ENCODE results near the gene STXBP6.
A peak's percentile ranks its signal among the peaks of the same experiment; 100 is the strongest.

The STXBP6 gene

DNA sequence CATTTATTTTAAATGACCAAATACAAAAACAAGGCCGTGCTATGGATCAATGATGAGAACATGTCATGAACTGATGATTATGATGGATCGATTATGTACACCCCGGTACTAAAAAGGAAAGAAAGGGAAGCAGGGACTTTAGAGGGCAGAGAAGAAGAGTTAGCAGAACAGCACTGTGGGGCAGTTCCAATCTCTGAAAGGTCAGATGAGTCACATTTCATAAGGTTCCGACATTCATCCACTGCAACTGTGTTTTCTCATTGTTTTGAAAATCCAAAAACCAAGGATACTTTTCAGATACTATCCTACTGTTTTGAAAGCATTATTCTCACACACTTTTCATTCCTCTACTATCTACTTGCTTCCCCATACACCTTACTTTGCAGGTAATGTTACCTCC is 169.3 kb downstream of the STXBP6 start:
- DNase-seq, result no peak

DNA sequence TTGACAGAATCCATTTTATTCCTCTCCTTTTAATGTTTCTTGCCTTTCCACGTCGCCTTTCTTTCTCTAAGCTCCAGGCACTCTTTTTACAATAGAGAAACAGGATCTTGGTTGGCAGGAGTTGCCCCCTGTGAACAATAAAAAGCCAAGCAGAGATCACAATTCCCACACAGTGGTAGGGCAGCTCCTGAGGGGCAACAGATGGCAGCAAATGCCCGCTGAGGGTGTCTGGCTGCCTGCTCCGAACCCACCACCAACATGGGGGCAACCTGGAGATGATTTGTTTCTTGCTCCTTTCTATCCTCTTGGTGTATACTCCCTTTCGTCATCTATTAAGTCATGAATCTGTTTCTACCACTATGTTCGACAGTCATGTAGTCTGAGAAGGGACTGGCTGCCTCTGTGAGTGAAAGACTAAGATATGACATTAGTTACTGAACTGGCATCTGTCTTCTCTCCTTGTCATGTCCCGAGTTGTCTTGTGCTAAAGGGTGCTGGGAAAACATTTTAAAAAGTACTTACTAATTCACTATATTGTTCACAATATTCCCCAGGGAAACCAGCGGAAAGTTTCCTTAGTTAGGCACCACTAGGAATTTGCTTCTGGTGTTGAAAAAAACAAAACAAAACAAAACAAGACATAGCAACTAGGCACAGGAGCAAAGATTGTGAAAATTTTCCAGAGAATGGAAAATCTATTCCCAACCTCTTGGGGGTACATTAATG is 170.1 kb downstream of the STXBP6 start:
- no peak for DNase-seq

DNA sequence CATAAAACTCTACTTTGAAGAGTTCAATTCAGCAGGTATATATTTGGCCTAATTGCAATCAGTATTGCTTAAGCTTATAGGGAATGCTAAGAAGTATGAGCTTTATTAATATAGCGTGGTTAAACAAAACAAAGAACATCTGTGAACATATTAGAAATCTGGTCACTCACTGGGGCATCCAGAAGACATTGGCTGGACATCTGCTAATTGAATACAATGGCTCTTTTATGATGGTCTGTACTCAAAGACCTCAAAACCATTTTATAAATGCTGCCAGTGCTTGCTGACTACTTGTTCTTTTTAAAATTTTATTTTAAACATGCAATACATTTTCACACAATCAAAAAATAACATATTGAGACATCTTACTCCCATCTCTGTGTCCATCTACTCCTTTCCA is 173.0 kb downstream of the STXBP6 start:
- no peak for DNase-seq

DNA sequence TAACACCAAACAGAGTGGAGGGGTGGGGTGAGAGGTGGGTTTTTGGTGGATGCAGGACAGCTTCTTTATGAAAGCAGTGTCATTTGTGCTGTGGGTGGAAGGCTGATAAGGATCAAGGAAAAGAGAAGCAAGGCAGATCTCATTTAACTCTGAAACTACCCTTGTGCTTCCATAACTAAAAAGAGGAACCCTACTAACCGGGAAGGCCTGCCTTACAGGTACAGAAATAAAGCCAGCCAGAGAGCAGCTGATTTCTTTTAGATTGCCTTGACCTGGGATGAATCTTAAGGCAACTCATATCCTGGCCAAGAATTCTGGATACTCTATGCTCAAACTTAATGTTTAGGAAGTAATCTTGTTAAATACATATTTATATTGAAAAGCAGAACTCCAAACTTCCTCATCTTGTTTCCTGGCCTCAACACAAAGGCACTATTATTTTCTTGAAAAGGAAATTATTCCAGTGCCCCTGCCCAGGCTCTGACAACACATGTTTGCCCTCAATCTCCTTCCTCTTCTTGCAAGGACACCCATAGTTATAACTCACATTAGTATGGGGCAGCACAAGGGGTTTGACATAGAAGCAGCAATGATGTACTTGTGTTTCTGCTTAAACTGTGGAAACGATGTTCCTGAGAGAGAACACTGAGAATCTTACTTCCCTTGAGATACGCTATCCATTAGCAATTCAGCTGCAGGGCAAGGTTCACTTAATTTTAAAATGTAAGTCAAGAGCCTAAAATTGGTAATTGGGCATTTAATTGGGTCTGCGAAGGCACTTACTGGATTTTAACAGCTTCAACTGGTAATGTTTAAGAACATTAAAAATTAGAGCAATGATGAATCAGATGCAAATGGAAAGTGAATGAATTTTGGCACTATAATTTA is 173.7 kb downstream of the STXBP6 start:
- peak; percentile 79 to 82 for DNase-seq

DNA sequence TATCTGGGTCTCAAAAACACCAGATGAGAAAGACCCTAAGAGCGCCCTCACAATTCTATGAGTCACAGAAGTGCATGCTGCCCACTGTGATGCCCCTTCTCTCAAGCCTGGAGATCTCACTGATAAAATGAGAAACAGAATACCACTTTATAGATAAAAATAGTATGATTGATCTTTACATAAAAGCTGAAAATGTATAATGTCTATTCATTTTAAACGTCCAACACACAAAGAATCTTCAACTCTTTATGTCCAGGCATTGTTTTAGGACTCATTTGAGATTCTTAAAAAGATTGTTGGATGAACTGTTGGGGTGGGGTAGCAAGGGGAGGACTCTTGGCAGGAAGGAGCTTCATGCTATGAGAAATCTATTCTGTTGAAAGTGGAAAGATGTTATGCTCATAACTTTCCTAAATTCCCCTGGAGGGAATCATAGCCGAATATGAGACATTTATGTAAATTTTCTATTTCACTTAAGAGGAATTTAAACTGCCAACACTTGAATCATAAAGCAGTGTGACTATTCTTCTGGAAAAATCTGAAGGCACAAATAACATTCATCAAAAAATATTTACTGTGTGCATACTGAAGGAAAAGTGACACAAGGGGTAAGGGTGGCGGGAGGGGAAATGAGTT is 174.6 kb downstream of the STXBP6 start:
- DNase-seq, result no peak

DNA sequence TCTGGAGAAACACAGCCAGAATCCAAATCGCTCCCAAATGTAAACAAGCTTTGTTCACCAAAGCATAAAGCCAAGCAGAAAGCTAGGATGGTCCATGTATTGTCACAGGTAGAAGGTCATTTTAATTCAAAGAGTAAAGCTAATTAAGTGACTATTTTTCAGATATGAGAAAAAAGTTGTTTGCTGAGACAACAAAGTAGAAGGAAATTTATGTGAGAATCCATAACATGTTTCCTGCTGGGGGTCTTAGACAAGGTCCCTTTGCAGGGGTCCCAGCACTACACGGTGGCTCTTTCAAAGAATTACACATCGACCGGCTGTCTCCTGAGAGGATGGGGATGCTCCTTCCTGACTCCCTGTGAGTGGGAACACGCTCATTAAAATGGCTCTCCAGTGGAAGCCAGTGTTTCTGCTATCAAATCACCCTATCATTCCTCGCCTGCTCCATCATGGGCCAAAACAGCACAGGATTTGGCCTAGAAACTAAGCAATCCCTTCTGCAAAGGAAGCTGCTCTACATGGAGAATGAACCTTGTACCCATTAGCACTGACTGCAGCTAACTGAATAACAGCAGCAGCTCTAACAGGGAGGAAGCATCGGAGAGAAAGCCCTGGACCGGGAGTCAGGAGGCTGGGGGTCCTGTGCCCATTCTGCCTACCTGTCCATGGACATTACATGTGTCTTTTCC is 175.3 kb downstream of the STXBP6 start:
- no peak for DNase-seq

DNA sequence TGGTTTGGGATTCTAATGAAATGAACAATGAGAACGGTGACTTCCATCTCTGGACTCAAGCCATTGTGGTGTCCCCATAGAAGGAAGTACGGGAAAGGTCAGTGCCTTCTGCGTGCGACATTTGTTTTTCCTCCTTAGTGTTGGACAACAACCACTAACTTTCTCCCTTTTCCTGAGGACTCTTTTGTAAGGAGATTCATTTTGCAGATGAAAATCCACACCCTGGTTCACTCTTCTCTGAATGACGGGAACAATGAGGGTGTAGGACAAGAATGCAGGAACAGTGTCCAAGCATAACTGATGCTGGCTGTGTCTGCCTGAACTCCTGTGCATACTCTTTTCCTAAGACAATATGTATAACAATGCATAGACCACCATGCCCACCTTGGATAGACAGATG is 176.4 kb downstream of the STXBP6 start:
- DNase-seq, result no peak

DNA sequence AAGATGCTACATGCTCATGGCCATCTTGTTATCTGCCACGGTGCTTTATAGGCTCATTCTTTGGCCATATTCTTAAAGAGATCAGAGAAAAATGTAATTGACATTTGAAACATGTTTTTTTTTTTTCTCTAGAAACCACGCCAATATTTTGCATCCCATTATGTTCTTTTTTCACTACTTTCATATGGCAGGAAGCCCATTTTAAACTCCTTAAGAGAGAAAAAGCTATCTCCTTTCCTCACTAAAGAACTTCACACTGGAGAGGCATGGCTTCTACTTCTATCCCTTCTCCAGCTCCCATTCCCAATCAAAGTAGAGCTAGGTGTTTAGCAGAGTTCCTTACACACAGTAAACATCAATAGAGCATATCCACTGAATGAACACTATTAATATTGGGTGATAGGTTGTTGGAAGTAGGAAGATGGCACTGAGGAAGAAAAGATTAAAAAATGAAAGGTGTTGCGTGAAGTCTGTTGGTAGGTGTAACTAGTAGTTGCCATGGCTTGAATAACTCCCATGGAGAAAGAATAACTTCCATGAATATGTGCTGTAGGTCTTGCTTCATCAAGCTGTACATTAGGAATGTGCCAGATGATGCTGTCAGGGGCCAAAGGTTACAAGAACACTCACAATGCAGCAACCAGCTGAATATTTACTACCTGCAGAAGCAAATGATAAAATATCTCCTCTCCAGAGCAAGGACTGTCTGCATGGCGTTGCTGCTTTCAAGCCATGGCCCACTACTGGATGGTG is 178.8 kb downstream of the STXBP6 start:
- no peak for DNase-seq

DNA sequence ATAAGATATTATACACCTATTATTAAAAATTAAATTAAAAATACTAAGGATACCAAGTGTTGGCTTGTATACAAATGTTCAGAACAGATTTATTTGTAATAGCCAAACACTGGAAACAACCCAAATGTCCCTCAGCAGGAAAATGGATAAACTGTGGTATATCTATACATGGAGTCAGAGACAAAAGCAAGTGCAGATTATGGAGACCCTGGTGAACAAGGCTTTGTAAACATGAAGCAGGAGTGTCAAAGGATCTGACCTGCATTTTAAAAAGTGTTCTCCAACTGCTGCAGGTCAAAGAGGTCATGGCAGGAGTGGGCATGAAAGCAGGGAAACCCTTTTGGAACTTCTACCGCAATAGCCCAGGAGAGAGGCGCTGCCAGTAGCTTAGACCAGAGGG is 181.6 kb downstream of the STXBP6 start:
- DNase-seq, result no peak

DNA sequence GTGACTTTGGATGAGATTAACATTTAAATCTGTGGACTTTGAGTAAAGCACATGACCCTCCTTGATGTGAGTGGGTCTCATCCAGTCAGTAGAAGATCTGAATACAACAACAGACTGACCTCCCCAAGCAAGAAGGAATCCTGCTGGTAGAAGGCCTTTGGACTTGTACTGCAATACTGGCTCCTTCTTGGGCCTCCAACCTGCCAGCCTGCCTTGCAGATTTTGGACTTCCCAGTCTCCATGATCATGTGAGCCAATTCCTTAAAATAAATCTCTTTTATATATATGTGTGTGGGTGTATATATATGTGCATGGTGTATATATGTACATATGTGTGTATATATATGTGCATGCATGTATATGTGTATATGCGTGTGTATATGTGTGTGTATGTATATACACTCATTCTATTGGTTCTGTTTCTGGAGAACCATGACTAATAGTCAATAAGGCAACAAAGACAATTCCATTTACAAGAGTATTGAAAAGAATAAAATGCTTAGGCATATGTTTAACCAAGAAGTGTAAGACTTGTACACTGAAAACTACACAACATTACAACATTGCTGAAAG is 183.8 kb downstream of the STXBP6 start:
- DNase-seq, result no peak

DNA sequence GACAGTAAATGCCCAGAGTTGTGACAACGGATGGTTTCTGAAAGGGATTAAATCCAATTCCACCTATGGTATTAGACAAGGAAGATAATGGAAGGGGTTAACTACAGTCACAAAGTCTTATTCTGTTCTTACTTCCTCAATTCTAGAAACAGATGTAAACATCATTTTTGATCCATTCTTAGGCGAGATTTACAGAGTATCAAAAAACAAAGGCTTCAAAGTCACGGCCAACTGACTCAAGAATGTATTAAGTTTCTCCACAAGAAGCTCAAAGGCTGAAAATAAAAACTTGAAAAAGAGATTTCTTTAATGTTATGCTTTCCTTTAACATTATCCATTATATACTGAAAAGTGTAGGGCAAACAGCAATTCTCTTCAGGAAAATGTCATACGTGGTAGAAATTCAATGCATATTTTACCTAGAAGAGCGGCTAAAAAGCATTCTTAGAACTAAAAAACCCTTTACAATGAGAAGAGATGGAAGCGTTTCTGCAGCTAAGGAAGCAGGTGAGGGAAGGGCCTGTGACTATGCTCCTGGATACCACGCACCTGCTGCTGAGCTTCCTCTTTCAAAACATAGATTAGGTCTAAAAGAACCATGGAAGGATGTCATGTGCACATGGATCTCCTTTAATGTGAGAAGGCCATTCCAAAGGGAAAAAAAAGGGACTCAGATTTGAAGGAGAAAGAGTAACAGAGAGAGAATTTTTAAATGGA is 185.8 kb downstream of the STXBP6 start:
- peak; percentile 14 to 17 for DNase-seq

DNA sequence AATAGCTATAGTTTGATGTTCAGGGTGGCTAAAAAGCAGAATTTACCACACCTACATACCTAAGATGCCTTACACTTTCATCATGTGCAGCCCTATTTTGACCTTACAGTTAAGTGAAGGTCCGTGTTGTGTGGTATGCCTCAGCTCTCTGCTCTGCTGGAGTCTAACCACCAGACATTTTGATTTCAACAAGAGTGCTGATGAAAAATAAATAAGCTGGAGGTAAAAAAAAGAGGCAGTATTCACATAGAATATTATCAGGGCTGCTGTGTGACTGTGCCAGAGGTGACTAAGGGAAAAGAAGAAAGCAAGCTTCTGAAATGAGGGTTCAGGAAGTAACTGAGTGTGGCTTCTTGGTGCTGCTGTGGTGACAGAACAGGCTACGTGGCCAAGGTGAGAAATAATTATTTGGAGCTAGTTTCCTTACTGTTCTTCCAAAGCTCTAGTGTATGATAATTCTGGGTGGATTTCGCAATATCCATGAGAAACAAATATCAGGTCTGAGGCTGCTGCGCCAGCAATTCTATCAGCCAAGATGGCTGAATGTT is 188.8 kb downstream of the STXBP6 start:
- no peak for DNase-seq

DNA sequence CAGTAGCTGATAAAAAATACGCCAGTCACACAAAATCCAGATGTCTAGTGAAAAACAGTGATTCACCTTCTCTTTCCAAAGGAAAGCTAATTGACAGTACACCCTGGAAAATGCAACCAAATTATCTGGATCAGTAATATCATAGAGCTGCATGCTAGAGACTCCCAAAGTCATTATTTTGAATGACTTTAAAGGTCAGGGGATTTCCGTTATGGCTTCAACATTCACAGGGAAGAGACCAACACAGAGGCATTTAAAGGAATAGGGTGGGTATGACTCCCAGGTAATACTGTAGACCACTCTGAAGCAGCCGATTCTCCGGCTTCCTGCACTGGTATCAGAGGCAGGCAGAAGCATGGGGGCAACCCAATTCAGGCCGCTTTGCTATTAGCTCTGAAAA is 190.4 kb downstream of the STXBP6 start:
- DNase-seq, result no peak

DNA sequence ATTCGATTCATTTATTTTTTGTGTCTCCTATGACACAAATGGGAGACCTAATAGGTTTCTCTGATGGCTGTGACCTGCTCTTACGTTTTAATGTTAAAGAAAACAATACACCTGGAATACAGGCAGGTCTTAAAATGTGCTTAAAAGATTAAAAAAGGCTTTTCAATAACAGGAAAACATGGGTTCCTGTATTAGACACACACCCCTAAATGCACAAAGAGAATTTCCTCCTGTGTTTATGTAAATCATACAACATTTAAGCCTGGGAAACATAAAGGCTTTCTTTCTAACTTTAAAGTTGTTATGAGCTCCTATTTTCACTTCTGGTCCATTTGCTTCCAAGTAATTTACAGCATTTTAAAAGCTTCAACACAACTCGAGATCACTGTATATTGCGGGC is 191.3 kb downstream of the STXBP6 start:
- DNase-seq, result no peak

DNA sequence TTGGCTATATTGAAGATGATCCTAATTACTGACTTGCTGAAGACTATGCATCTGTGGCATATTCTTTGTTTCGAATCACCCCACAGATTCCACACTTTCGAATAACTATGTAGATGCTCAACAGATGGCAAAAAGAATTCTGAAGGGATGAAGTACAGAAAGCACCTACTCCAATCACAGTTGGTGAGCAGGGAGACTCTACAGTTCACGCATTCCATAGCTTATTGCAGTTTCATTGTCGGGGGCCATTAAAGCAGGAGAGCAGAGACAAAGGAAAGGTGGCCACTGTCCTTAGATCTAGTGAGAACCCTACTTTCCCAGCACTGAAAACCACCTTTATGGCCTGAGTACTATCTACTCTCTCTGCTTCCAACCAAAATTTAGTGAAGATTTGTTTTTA is 191.9 kb downstream of the STXBP6 start:
- no peak for DNase-seq

DNA sequence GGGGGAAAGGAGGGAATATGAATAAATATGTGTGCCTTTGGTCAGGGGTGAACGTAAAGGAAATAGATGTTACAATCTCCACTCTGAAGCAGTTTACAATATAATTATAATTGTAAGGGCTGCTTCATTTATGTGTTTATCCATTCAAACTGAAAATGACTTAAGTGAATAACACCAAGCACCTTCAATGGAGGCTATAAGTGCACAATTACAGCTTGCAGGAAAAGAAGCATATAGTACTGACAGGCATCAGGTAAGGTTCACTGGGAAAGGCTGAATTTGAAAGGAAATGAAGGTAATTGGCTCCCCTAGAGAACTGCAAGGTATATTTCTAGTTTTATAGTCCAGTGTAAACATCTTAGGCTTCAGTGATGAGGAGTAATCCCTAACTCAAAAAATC is 192.7 kb downstream of the STXBP6 start:
- DNase-seq, result no peak

DNA sequence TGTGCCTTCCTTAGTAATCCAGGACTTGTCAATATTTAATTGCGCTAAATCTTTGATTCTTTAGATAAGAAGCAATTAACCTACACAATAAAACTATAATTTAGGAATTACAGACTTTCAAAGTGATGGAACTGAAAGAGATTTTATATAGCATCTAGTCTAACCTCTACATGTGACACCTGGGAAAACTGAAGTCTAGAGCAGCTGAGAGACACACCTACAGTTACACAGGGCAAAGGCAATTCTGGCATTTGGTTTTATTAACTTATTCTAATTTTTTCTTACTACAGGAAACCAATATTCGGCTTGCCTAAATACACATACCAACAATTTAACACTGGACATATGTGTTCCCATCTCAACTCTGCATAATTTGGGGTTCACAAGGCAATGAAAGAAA is 196.5 kb downstream of the STXBP6 start:
- no peak for DNase-seq

DNA sequence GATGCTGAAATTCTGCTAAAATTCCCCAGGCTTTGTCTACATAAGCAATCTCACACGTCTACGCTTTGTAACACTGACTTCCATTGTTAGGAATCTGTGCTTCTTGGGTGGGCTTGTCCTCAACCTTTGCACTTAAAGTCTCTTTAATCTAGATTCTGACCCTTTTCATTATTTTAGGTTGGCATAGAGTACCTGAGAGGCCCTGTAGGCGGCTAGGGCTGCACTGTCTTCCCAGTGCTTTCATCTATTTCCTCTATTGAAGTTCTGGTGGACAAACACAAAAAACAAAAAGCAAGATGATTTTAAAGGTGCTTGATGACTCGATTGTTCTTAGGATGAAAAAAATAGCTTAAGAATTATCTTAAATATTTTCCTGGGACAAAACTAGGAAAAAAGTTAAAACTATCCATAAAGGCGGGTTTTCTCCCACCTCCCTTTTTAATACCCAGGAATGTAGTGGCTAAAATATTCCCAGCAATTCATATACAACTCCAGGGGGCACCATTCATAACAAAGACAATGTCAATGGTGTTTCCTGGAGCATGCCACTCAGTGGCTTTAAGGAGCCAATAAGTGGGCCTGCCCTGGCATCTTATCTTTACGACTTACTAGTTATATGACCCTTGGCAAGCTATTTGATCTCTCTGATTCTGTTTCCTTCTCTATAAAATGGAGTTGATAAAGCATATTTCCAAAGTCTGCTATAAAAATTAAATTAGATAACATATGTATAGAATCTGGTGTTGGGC is 197.5 kb downstream of the STXBP6 start:
- no peak for DNase-seq

DNA sequence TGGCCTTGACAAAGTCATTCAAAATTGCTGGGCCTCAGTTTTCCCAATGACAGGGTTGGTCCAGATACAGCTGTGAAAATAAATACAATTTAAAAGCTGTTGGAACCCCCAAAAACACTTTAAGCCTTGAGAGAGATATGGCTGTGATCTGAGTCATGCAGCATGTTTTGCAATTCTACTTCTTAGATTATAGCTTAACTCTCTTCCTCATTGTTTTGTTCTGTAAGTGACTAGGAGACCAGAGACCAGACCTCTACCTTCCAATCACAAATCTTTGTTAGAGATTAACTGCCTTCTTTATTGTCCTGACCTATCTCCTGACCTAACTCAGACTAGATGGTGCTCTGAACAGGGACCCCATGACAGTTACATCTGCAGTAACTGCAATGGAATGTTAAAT is 198.1 kb downstream of the STXBP6 start:
- peak; percentile 36 to 40 for DNase-seq

DNA sequence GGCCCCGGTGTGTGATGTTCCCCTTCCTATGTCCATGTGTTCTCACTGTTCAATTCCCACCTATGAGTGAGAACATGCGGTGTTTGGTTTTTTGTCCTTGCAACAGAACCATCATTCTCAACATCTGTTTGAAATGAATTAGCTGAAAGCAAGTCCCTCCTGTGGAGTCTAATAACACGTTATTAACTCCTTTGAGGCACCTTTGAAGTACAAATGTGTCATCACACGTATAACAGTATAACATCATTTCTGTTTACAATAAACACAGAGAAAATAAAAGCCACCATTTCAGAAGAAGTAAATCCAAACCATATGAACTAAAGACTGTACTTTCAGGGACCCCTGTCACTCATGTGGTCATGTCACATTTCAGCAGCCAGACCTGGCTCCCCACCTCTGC is 198.5 kb downstream of the STXBP6 start:
- DNase-seq, result no peak
